Retina (tissue), 1 donor: ENCODE results near the gene MEIS1.

ENCODE experiments used
- DNase-seq: peaks from one replicate; pipeline ENCODE4 v3.0.0-alpha.2; 2016

MEIS1 gene

GRCh38 chr2:66431846-66432587, 2.9 kb upstream of the MEIS1 start:
- peak; percentile 63 for DNase-seq

- peak; percentile 97 for DNase-seq
These were observed 1.9 kb upstream of the MEIS1 start for GRCh38 chr2:66432801-66433694.

DNA sequence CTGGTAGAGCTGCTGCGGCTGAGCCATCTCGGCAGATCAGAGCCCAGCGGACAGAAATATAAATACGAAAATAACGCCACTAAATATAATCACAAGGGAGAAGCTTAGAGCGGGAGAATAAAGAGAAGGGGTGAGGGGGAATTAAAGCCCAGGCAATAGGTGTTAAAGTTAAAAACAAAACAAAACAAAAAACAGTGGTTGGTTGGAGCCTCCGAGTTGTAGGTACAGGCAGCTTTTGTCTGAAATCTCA, 1.3 kb upstream of the MEIS1 start:
- no peak for DNase-seq

DNA sequence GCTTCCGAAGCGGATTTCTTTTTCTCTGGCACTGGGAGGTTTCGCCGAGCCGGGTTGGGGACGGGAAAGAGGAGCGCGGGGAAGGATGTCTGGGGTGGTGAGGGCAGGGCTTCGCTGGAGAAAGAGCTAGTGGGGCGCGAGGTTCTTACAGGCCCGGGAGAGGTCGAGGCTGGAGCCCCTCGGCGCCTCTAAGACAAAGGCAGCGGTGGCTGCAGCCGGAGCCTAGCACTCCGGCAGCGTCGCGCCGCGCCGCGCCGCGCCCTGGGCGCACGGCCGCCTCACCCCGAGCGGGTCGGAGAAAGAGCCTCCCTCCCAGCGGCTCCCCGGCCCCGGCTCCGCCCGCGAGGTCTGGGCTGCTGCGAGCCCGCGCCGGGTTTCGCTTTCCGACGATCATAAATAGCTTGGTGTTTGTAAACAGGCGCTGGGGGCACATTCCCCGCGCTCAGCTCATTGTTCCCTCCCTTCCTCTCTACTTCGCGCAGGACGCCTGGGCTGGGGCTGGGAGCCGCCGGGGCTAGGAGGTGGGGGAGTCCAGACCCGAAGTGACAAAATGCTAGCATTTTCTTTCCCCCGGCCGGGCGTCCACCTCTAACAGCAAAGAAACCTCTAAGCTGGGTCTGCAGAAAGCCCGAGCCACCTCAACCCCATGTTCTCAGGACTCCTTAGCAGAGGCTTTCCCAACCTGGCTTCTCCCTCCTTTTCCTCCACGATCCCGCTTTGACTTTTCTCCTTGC, 813 bp upstream of the MEIS1 start:
- peak; percentile 83 for DNase-seq

DNA sequence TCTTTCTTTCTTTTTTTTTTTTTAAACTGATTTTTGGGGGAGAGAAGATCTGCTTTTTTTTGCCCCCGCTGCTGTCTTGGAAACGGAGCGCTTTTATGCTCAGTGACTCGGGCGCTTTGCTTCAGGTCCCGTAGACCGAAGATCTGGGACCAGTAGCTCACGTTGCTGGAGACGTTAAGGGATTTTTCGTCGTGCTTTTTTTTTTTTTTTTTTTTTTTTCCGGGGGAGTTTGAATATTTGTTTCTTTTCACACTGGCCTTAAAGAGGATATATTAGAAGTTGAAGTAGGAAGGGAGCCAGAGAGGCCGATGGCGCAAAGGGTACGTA, 587 bp downstream of the MEIS1 start:
- no peak for DNase-seq

GRCh38 chr2:66435963-66436362, 1.0 kb downstream of the MEIS1 start:
- DNase-seq: no peak

GRCh38 chr2:66436581-66437001, 1.7 kb downstream of the MEIS1 start:
- peak; percentile 50 for DNase-seq

- DNase-seq: peak; percentile 65
These were observed 2.3 kb downstream of the MEIS1 start for GRCh38 chr2:66437109-66437690.

DNA sequence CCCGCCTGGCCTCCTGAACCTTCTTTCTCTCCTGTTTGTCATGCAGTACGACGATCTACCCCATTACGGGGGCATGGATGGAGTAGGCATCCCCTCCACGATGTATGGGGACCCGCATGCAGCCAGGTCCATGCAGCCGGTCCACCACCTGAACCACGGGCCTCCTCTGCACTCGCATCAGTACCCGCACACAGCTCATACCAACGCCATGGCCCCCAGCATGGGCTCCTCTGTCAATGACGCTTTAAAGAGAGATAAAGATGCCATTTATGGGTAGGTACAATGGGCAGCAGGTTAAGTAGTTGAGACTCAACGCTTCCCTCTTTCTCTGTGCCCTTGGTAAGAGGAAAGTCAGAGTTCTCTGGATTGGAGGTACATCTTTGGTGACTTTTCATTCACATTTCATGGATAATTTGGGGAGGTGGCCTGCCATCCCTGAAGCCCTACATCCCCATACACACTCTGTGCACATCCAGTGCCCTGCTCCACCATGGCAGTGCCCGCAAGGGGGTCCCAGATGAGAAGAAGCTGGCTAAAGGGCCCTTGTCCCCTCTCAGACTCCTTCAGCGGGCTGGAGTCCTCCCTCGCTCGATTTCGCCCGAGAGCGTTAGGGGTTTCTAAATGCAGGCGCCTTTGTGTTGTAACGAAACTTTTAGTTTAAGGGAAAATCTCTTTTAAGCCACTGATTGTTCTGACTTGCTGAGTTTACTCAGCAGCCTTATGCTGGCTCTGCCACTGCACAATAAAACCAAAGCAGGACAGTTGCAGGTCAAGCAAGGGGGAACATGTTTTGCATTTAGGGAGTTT, 3.0 kb downstream of the MEIS1 start:
- DNase-seq: peak; percentile 83

DNA sequence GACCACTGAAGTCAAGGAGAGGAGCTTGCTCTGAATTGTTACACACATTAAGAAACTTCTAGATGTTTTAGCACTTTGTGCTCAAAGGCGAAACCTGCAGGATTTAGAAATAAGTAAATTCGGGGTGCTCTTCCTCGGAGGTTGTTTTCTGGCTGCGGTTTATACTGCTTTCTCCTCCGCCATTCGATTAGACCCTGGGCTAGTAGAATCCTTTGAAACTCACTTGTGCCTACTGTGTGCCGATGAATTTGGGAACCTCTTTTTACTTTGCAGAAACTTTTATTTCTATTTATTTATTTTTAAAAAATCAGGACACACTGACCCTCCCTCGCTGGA, 3.5 kb downstream of the MEIS1 start:
- DNase-seq: no peak

DNA sequence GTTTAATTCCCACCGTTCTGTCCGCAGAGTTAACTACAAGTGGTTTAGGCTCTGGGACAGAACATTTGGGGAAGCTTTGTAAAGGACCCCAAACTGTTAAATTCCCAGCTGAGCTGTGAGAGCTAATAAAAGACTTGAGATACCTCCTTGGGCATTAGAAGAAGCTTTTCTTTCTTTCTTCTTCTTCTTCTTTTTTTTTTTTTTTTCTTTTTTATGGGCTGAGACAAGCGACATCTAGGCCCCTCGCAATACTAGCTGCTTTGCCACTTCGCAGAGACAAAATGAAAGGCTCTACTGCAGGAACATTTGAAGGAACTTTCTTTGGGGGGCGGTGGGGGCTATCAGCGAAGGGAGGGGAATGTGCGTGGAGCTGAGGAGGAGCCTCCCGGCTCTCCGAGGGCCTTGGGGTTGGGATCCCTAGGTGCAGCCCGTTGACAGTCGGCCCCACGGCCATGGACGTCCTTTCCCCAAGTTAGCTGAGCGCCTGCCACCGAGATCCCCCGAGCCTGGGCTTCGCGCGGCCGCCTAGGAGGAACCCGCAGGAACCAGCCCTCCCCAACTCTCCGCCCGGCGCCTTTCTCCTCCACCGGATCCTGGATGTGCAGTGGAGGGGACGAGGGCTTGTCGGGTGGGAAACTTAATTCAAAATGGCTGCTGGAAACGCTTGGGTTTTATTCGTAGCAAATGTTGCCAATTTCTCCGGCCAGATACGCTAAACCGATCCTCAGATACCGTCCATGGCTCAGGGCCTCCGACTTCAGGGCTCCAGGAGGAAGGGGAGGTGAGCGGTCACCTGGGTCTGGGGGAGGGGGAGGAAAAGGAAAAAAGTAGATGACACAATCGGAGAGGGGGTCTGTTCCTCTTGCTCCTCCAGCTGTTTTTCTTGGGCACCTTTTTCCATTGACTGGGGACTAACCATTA, 4.2 kb downstream of the MEIS1 start:
- DNase-seq: peak; percentile 74

DNA sequence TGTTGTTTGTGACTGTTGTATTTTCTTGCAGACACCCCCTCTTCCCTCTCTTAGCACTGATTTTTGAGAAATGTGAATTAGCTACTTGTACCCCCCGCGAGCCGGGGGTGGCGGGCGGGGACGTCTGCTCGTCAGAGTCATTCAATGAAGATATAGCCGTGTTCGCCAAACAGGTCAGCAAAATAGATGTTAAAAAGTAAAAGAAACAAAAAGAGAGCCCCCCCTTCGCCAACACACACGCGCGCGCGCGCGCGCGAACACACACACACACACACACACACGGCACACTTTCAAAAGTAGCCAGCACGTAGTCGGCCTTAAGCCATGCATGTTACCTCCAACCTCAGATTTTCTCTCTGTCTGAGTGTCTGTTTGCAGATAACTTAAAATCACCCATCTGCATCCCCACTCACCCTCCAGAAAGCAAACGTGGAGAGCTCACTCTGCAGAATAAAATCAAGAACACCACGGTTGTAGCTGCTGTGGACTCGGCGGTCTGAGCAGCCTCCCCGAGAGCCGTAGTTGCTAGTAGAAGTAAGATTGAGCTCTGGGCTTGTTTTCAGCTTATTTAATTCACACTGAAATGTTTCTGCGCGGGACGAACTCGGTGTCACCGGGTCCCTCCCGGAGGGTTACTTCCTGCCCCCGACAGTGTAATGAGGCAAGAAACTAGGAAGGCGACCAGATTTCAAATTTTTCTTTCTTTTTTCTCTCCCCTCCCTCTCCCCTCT, 5.1 kb downstream of the MEIS1 start:
- DNase-seq: peak; percentile 78

DNA sequence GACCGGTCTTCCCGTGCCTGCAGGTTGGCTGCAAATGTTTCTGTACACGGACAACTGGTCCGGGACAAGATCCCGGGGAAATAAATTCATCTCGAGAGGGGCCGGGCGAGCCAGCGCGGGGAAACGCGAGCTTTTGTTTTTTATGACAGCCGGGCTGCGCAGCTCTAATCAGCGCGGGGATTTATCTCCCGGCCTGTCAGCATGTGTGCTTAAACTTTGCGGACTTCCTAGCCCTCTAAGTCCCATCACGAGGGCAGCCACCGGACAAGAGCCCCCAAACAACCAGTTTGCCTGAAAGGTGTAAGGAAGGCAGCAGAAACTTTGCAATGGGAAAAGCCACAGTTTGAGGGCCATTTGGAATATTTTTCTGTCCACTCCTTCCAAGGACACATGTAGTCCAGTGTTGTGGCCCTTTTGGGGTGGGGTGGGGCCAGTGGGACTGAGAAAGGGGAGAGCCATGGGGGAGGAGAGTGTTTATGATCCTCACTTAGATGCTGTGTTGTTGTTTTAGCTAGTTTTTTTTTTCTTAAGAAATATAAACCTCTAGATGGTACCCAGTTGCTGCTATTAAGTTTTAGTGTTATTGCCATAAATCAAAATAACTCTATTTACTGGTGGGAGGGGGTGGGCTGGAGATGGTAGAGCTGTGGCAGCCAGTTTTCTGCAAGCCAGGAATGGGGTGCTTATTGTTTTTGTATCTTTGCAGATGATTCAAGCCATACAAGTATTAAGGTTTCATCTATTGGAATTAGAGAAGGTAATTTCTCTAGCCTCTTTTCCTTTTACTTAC, 6.0 kb downstream of the MEIS1 start:
- DNase-seq: peak; percentile 74

- peak; percentile 69 for DNase-seq
These were observed 6.8 kb downstream of the MEIS1 start for GRCh38 chr2:66441581-66442320.

- no peak for DNase-seq
These were observed 7.7 kb downstream of the MEIS1 start for GRCh38 chr2:66442516-66443185.

- peak; percentile 85 for DNase-seq
These were observed 8.5 kb downstream of the MEIS1 start for GRCh38 chr2:66443186-66443978.

DNA sequence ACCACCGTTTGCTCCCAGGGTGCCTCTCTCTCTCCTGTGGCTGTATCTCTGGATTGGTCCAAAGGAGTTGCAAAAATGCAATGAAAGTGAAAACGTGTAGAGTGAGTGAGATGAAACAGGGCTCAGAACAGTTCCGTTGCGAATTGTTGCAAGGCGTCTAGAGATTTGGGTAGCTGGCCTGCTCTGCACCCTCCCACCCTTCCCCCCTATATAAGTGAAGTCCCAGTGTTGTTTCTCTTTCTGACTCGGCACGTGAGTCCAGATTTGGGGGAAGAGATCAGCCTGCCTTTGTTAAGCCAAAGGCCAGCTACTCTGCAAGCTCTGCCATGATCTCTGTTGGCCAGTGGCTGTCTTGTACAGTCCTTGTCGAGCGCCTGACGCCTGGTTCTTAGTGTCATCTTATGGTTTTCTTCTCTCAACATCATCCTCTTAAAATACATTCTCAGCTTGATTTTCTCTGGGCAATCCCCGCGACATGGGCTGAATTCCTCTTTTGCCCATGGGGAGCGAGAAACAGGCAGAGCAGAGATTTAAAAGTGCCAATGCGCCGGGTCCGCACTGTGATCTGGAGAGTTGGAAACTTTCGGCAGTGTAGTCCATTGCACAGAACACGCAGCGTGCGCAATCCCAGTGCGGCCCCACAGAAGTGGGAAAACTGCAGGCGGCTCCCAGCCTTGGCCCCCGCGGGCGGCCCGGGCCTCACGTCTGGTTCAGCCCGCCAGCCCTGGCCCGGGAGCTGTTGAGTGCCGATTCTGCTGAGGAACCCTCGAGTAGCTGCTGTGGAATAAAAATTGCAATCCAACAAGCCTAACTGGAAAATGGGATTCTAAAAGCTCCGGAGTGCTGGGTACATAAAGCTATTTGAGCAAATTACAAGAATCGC, 9.3 kb downstream of the MEIS1 start:
- peak; percentile 85 for DNase-seq
